NT2/D1 (cell line): ENCODE data around the gene PPARA.
"Not testable (repeated sequence)": the region's sequence is repeated elsewhere in the genome, so short reads cannot be mapped to it uniquely, and the experiment has no call there.

ENCODE experiments used
- DNase-seq: peaks from one replicate; pipeline ENCODE4 v3.0.0-alpha.2; 2011; ENCODE audit warnings: low read depth, low spot score
- H3K27me3 ChIP-seq: 2 replicates; pipeline ENCODE4 v1.6.0; 2011; ENCODE audit warnings: mild to moderate bottlenecking; ENCODE audit not compliant: insufficient read length, insufficient read depth
- H3K36me3 ChIP-seq: 2 replicates; pipeline ENCODE4 v1.6.1; 2011; ENCODE audit warnings: mild to moderate bottlenecking, low read length, mixed read lengths; ENCODE audit not compliant: insufficient read depth, insufficient read length
- H3K4me1 ChIP-seq: 2 replicates; pipeline ENCODE4 v1.5.1; 2011; ENCODE audit not compliant: insufficient read depth, insufficient read length
- H3K4me3 ChIP-seq: 2 replicates; pipeline ENCODE4 v1.5.1; 2011; ENCODE audit warnings: low read depth; ENCODE audit not compliant: insufficient read length
- H3K9ac ChIP-seq: 2 replicates; pipeline ENCODE4 v1.6.0; 2011; ENCODE audit warnings: low read depth; ENCODE audit not compliant: insufficient read length
- H3K9me3 ChIP-seq: 2 replicates; pipeline ENCODE4 v1.5.1; 2011; ENCODE audit warnings: mild to moderate bottlenecking, low read length; ENCODE audit not compliant: insufficient read depth
- SUZ12 ChIP-seq: IDR thresholded peaks from 2 replicates; pipeline ENCODE4 v1.6.1; 2011; ENCODE audit not compliant: insufficient read length, insufficient read depth; ENCODE audit errors: extremely low read depth
- YY1 ChIP-seq: IDR thresholded peaks from 2 replicates; pipeline ENCODE4 v1.6.1; 2011; ENCODE audit not compliant: insufficient read length, insufficient read depth
- ZNF274 ChIP-seq: IDR thresholded peaks from 2 replicates; pipeline ENCODE4 v1.6.1; 2011; ENCODE audit warnings: mild to moderate bottlenecking, low read depth, low read length

The PPARA gene

DNA sequence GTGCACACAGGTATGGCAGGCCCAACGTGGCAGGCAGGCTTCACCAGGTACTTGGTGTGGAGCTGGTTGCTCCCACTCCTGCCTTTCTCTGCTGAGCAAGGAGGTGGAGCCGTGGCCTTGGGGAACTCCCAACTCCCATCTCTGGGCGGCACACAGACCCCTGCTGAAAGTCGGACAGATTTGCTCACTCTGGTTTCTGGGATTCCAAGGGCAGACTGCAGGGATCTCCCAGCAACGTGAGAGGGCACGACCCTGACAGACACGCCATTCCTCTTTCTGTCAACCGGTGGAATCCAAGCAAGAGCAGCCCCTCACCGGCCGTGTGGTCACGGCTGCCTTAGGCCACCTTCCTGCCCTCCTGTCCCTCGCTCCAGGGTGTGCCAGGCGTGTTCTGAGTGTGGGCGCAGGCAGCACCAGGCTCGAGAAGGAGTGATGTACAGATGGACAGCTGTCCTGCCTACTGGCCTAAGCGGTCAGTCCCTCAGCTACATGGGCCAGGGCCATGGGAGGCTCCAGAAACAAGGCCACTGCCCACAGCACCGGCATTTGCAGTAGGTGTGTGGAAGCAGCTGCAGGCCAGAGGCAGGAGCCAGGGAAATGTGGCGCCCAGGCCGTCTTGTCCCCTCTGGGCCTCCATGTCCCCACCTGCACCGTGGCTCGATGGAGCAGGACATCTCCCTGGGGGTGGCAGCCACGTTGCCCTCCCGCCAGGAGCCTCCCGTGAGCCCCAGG lies 13.7 kb upstream of the PPARA start:
- no peaks in the 10 kb centered on the region for H3K36me3 ChIP-seq
- H3K9ac ChIP-seq, result no peak overlapping the region
- no peak for TF ChIP-seq YY1
- H3K4me1 ChIP-seq, result no peaks in the 10 kb centered on the region
- H3K27me3 ChIP-seq, result no peaks in the 10 kb centered on the region
- no peak overlapping the region for H3K4me3 ChIP-seq
- no peaks in the 10 kb centered on the region for H3K9me3 ChIP-seq
- no peak for DNase-seq

DNA sequence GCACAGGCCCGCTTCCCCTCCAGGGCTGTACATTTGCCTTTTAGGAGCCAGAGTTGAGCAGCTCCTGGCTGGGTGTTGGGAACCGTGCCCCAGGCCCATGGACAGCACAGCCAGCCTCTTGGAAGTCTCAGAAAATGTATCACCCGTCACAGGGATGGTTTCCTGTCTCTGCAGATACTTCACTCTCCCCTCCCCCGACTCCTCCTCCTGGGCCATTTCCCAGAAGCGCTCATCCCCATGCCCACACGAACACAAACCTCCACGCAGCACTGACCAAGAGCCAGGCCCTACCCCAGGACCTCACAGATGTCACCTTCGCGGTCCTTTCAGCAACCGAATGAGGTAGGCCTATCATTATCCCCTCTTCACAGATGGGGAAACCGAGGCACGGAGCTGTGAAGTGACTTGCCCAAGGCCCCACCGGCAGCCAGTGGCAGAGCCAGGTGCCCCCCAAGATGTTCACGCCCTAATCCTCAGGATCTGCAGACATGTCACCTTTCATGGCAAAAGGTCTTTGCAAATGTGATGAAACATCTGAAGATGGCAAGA lies 13.0 kb upstream of the PPARA start:
- no peak overlapping the region for H3K4me3 ChIP-seq
- H3K4me1 ChIP-seq, result no peaks in the 10 kb centered on the region
- no peaks in the 10 kb centered on the region for H3K36me3 ChIP-seq
- no peak overlapping the region for H3K9ac ChIP-seq
- DNase-seq, result no peak
- no peaks in the 10 kb centered on the region for H3K27me3 ChIP-seq
- no peaks in the 10 kb centered on the region for H3K9me3 ChIP-seq
- TF ChIP-seq ZNF274 (no peak), YY1 (no peak), SUZ12 (no peak)

DNA sequence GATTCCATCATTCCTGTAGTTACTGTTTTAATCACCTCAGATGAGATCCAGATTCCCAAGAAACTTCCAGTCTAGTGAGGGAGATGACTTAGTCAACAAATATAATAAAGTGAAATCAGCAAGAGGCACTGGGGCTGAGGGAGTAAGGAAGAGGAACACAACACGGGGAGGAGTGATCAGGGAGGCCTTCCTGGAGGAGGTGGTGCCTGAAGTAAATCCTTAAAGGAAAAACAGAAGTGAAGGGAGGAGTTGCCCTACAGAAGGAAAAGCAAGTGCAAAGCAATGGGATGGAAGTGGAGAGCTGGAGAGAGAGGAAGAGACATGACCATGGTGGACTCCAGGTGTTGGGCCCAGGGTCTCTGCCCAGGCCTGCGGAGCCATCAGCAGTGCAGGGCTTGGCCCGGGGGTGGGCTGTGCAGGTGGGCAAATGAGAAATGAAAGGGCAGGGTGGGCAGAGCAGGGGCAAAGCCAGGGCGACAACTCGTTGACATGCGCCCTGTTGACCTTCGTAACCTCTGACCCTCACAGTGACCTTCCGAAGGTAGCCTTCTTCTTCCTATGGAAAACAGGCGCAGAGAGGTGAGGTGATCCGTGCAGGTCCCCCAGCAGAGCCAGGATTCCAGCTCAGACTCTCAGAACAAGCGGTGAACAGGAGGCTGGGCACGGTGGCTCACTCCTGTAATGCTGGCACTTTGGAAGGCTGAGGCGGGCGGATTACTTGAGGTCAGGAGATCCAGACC lies 12.1 kb upstream of the PPARA start:
- no peak overlapping the region for H3K4me3 ChIP-seq
- no peak for TF ChIP-seq YY1
- no peak for TF ChIP-seq ZNF274
- no peak for TF ChIP-seq SUZ12
- H3K27me3 ChIP-seq, result no peaks in the 10 kb centered on the region
- no peaks in the 10 kb centered on the region for H3K9me3 ChIP-seq
- no peak overlapping the region for H3K9ac ChIP-seq
- no peaks in the 10 kb centered on the region for H3K36me3 ChIP-seq
- DNase-seq, result no peak
- H3K4me1 ChIP-seq, result no peaks in the 10 kb centered on the region

DNA sequence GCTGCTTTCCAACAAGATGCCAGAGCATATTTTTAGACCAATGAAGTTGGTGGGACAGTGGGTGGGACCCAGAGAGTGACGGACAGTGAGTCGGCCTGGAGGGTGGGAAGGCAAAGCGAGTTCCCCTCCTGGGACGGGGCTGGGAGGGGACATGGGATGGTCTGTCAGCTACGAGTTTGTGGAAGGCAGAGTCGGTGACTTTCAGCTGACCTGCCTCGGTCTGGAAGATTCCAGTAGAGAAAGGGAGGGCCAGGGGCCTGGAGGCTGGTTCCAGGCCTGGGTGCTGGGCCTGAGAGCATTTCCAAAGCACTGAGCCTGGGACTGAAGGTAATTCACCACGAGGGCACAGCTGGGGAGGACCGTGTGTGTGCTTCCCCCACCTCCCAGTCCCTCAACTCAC lies 10.9 kb upstream of the PPARA start:
- H3K27me3 ChIP-seq, H3K9me3 ChIP-seq, H3K9ac ChIP-seq, H3K4me1 ChIP-seq, DNase-seq, H3K4me3 ChIP-seq, H3K36me3 ChIP-seq: not testable (repeated sequence)

DNA sequence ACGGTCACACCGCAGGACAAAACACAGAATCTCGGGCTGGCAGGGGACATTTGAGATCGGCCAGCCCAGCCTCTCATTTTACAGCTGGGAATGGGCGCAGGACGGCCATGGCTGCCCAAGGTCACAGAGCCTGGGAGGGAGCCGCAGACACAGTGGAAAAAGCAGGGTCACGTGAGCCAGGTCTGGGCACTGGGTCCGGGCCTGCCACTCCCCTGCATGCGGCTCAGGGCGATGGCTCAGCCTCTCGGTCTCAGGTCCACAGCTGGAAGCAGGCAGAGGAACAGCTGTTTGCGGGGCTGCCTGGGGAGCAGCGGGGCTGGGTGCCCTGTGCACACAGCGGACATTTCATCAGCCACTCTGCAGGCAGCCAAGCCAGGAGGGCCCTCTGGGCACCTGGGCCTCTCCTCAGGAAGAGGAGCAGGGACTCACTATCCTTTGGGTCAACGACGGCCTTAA lies 10.4 kb upstream of the PPARA start:
- Histone ChIP-seq H3K4me1 (no peaks in the 10 kb centered on the region), H3K4me3 (no peak overlapping the region), H3K9me3 (no peaks in the 10 kb centered on the region), H3K9ac (no peak overlapping the region), H3K36me3 (no peaks in the 10 kb centered on the region), H3K27me3 (no peaks in the 10 kb centered on the region)
- no peak for DNase-seq
- TF ChIP-seq ZNF274, result no peak
- TF ChIP-seq YY1, result no peak
- TF ChIP-seq SUZ12, result no peak

DNA sequence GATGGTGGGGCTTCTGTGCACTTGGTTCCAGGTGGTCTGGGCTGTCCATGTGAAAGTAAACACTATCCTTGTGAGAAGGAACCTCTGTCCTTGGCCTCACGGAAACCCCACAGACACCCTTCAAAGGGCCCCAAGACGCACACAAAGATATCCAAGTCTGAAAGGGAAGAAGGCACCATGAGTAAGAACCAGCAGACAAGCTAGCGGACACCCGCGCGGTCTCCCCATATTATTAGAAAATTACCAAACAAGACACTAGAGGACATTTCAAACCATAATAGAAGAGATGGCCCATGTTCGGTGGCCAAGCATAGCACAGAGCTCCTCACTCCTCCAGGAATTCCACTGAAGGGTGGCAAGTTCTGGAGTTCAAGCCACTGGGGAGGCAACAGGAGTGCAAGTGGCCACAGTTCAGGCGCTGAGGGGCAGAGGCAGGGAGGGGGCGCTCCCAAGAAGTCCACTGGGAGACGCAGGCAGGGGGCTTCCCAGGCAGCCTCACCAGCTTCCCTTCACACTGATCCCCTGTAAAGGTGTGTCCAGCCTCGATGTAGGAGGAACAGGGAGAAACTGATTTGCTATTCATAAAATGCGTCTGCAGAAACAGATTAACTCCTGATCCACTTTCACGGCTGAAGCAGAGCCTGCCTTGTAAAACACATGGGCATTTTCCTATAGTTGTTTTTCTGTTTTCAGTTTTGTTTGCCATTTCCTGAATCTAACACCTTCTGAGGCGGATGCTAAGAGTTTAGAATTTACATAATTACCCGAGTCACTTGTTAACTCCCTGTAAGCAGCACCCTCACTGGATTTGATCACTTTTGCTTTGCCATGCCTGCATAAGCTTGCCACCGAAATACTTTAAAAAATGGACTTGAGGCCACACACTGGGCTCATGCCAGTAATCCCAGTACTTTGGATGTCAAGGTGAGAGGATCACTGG lies 9.1 kb upstream of the PPARA start:
- Histone ChIP-seq H3K27me3 (peaks cover 3% of the 10 kb centered on the region), H3K9me3 (no peaks in the 10 kb centered on the region), H3K9ac (no peak overlapping the region), H3K4me3 (no peak overlapping the region), H3K36me3 (no peaks in the 10 kb centered on the region), H3K4me1 (no peaks in the 10 kb centered on the region)
- TF ChIP-seq ZNF274 (no peak), SUZ12 (no peak), YY1 (no peak)
- DNase-seq, result no peak
